MM.1S (cell line): ENCODE measurements around the gene SUSD4.

Source experiments
- DNase-seq: peaks from one replicate; pipeline ENCODE4 v3.0.0-alpha.2; 2015
- H2AFZ ChIP-seq: fragments of 300-600 bp; sonication (generic); 2 replicates; pipeline ENCODE4 v1.6.0; 2016; ENCODE audit warnings: antibody characterized with exemption, low read length
- H3F3A ChIP-seq: fragments of 300-600 bp; sonication (generic); 2 replicates; pipeline ENCODE4 v1.6.1; 2016; ENCODE audit warnings: mild to moderate bottlenecking, antibody characterized with exemption, low read length, moderate library complexity, mixed read lengths; ENCODE audit not compliant: insufficient read depth
- H3K27ac ChIP-seq: fragments of 300-600 bp; sonication (generic); 2 replicates; pipeline ENCODE4 v1.5.1; 2016; ENCODE audit warnings: mild to moderate bottlenecking, low read length
- H3K27me3 ChIP-seq: fragments of 300-600 bp; sonication (generic); replicated peaks from 2 replicates; pipeline ENCODE4 v1.6.0; 2016; ENCODE audit warnings: low read length; ENCODE audit not compliant: insufficient read depth
- H3K36me3 ChIP-seq: fragments of 300-600 bp; sonication (generic); replicated peaks from 2 replicates; pipeline ENCODE4 v1.6.1; 2016; ENCODE audit warnings: mild to moderate bottlenecking, low read length, mixed read lengths; ENCODE audit not compliant: insufficient read depth
- H3K4me1 ChIP-seq: fragments of 300-600 bp; sonication (generic); 2 replicates; pipeline ENCODE4 v1.6.1; 2016; ENCODE audit warnings: low read length, mixed read lengths
- H3K4me2 ChIP-seq: fragments of 300-600 bp; sonication (generic); 2 replicates; pipeline ENCODE4 v1.6.0; 2016; ENCODE audit warnings: low read depth, low read length
- H3K4me3 ChIP-seq: fragments of 300-600 bp; sonication (generic); 2 replicates; pipeline ENCODE4 v1.5.1; 2016; ENCODE audit warnings: low read length, mixed read lengths
- H3K79me2 ChIP-seq: fragments of 300-600 bp; sonication (generic); 2 replicates; pipeline ENCODE4 v1.6.1; 2016; ENCODE audit warnings: mixed run types, low read length, mixed read lengths
- H3K9ac ChIP-seq: fragments of 300-600 bp; sonication (generic); 2 replicates; pipeline ENCODE4 v1.6.1; 2016; ENCODE audit warnings: low read length, mixed read lengths
- H3K9me2 ChIP-seq: fragments of 300-600 bp; sonication (generic); replicated peaks from 2 replicates; pipeline ENCODE4 v1.6.1; 2016; ENCODE audit warnings: mild to moderate bottlenecking, low read length, mixed read lengths; ENCODE audit not compliant: insufficient read depth
- H3K9me3 ChIP-seq: fragments of 300-600 bp; sonication (generic); replicated peaks from 2 replicates; pipeline ENCODE4 v1.6.1; 2016; ENCODE audit warnings: mild to moderate bottlenecking, low read length, mixed read lengths; ENCODE audit not compliant: insufficient read depth
- H4K20me1 ChIP-seq: fragments of 300-600 bp; sonication (generic); 2 replicates; pipeline ENCODE4 v1.6.1; 2016; ENCODE audit warnings: mild to moderate bottlenecking, low read length, moderate library complexity, mixed read lengths; ENCODE audit not compliant: insufficient read depth
- EZH2 ChIP-seq: fragments of 300-600 bp; sonication (generic); optimal IDR thresholded peaks from 2 replicates; pipeline ENCODE3; 2017; ENCODE audit warnings: low read depth, mild to moderate bottlenecking, antibody characterized with exemption, low read length, mixed read lengths
- EZH2phosphoT487 ChIP-seq: fragments of 300-600 bp; sonication (generic); IDR thresholded peaks from 2 replicates; pipeline ENCODE4 v1.6.1; 2018; ENCODE audit warnings: antibody characterized with exemption, low read length
- TF ChIP-seq, protein P1 (sequence below): fragments of 300-600 bp; sonication (generic); IDR thresholded peaks from 2 replicates; pipeline ENCODE4 v1.5.1; 2016; ENCODE audit warnings: antibody characterized with exemption, low read length, mixed read lengths

The SUSD4 gene

DNA sequence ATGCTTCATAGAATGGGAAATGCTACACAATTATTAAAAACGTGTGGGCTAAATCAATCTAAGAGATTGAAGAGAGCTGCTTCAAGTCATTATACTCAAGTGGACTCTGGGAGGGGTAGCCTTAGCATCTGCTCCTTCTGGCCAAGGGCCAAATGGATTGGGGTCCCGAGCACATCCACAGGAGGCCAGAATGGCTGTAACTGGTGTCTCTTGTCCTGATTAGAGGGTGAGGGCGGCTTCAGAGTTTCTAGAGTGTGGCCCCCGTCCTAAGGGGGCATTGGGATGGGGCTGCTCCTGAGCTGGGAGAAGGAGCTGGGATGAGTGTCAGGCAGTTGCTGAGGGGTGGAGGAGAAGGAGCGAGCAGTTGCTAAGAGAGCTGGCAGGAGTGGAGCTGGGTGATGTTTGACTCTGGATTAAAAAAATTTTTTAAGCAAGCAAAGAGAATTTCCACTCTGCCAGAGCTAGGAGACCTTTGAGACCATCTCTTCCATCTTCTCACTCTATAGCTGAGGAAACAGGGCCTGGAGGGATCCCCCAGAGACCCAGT, 149.6 kb downstream of the SUSD4 start:
- no peaks in the 10 kb centered on the region for H3K4me1 ChIP-seq
- DNase-seq, result no peak
- H3K27ac ChIP-seq, result no peak overlapping the region

DNA sequence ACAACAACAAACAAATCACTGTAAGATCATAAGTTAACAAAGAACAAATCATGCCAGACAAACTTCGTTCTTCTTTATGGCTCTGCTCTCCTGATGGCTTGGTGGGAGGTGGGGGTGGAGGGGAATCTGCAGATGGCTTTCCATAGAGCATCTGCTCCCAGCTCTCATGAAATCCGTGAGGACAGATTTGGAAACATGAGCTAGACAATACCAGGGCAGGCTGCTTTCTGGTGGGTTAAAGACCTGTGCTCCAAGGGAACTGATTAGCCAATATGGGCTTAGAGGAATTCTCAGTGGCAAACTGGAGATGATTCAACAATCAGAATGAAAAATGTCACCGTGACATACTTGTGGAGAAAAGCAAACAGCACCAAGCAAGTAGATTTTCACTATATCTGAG, 151.5 kb downstream of the SUSD4 start:
- no peaks in the 10 kb centered on the region for H3K9me3 ChIP-seq
- no peak overlapping the region for H3K27ac ChIP-seq
- H3K9ac ChIP-seq, result no peak overlapping the region
- H3K27me3 ChIP-seq, result no peaks in the 10 kb centered on the region
- H3K4me3 ChIP-seq, result no peak overlapping the region
- H3K4me2 ChIP-seq, result no peak overlapping the region
- H3K9me2 ChIP-seq, result no peaks in the 10 kb centered on the region
- no peaks in the 10 kb centered on the region for H3F3A ChIP-seq
- TF ChIP-seq EZH2phosphoT487 (no peak), EZH2 (no peak)
- TF ChIP-seq, protein P1, sequence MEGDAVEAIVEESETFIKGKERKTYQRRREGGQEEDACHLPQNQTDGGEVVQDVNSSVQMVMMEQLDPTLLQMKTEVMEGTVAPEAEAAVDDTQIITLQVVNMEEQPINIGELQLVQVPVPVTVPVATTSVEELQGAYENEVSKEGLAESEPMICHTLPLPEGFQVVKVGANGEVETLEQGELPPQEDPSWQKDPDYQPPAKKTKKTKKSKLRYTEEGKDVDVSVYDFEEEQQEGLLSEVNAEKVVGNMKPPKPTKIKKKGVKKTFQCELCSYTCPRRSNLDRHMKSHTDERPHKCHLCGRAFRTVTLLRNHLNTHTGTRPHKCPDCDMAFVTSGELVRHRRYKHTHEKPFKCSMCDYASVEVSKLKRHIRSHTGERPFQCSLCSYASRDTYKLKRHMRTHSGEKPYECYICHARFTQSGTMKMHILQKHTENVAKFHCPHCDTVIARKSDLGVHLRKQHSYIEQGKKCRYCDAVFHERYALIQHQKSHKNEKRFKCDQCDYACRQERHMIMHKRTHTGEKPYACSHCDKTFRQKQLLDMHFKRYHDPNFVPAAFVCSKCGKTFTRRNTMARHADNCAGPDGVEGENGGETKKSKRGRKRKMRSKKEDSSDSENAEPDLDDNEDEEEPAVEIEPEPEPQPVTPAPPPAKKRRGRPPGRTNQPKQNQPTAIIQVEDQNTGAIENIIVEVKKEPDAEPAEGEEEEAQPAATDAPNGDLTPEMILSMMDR, result no peak
- no peaks in the 10 kb centered on the region for H4K20me1 ChIP-seq
- H3K36me3 ChIP-seq, result no peaks in the 10 kb centered on the region
- H2AFZ ChIP-seq, result no peak overlapping the region
- no peaks in the 10 kb centered on the region for H3K79me2 ChIP-seq
- no peaks in the 10 kb centered on the region for H3K4me1 ChIP-seq
- no peak for DNase-seq

More for the DNA sequence above, 149.6 kb downstream of the SUSD4 start:
- Histone ChIP-seq H3K79me2 (no peaks in the 10 kb centered on the region), H3K4me3 (no peak overlapping the region), H4K20me1 (no peaks in the 10 kb centered on the region), H3K4me2 (no peak overlapping the region), H3F3A (no peaks in the 10 kb centered on the region), H3K36me3 (no peaks in the 10 kb centered on the region), H3K9me3 (no peaks in the 10 kb centered on the region), H3K27me3 (no peaks in the 10 kb centered on the region), H3K9ac (no peak overlapping the region), H3K9me2 (no peaks in the 10 kb centered on the region), H2AFZ (no peak overlapping the region)
- TF ChIP-seq, protein P1, result no peak
- TF ChIP-seq EZH2, result no peak
- TF ChIP-seq EZH2phosphoT487, result no peak

DNA sequence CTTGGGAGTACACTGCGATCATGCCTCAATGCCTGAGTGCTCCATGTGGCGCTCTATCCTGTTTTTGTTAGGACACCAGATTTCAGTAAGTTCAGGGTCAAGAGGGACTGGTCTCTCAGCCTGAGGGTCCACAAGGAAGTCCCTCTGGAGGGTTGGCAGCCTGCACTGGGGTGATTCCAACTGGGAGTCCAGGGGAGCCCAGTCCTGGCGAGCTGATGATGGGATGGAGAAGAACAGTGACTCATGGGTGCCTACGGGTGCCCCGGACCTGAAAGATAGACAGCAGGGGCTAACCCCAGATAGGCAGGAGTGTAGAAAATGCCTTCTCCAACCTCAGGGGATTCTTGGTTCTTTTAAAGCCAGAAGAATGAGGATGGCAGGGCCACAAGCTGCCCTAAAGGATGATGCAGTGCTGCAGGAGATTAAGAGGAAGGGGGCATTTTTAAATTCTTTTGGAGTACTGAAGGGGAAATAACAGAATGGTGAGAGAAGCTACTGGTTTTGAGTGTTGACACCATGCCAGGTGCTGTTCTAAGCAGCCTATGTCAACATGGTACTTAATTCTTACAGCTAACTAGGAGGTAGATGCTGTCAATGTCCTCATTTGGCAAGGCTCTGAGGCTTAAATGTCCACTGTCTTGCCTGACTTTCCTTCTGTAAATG, 152.5 kb downstream of the SUSD4 start:
- H3K4me1 ChIP-seq, result no peaks in the 10 kb centered on the region
- H3K9me2 ChIP-seq, result no peaks in the 10 kb centered on the region
- no peaks in the 10 kb centered on the region for H3K79me2 ChIP-seq
- H3K27ac ChIP-seq, result no peak overlapping the region
- no peak for TF ChIP-seq EZH2
- no peak for DNase-seq
- no peaks in the 10 kb centered on the region for H3K36me3 ChIP-seq
- no peaks in the 10 kb centered on the region for H3F3A ChIP-seq
- no peaks in the 10 kb centered on the region for H3K9me3 ChIP-seq
- H3K9ac ChIP-seq, result no peak overlapping the region
- no peaks in the 10 kb centered on the region for H4K20me1 ChIP-seq
- no peak overlapping the region for H2AFZ ChIP-seq
- no peak overlapping the region for H3K4me2 ChIP-seq
- H3K27me3 ChIP-seq, result no peaks in the 10 kb centered on the region
- H3K4me3 ChIP-seq, result no peak overlapping the region

DNA sequence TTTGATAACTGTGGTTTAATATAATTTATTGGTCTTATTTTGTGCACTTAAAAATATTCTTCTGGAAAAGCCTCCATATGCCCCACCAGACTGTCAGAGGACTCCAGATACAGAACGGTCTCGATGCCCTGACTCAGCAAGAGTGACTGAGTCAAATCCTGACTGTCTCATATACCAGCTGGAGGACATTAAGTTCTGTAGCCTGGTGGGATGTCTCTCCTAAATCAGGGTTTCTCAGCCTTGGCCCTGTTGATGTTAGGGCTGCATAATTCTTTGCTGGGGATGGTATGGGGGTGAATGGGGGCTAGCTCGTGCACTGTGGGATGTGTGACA, 153.2 kb downstream of the SUSD4 start:
- no peaks in the 10 kb centered on the region for H4K20me1 ChIP-seq
- no peaks in the 10 kb centered on the region for H3F3A ChIP-seq
- no peak overlapping the region for H3K4me2 ChIP-seq
- H3K9ac ChIP-seq, result no peak overlapping the region
- no peak for DNase-seq
- H3K4me3 ChIP-seq, result no peak overlapping the region
- no peaks in the 10 kb centered on the region for H3K9me2 ChIP-seq
- TF ChIP-seq EZH2 (no peak), EZH2phosphoT487 (no peak)
- TF ChIP-seq, protein P1, result no peak
- H3K4me1 ChIP-seq, result no peaks in the 10 kb centered on the region
- H3K79me2 ChIP-seq, result no peaks in the 10 kb centered on the region
- H3K36me3 ChIP-seq, result no peaks in the 10 kb centered on the region
- no peak overlapping the region for H3K27ac ChIP-seq
- H3K27me3 ChIP-seq, result no peaks in the 10 kb centered on the region
- H3K9me3 ChIP-seq, result no peaks in the 10 kb centered on the region
- H2AFZ ChIP-seq, result no peak overlapping the region
